Heart left ventricle (tissue), 13 donors: ENCODE data around the gene RNF5.

Source experiments
- POLR2A ChIP-seq, 2 donors: fragments of 450-650 bp; IDR thresholded peaks; one replicate each; pipeline ENCODE4 v1.6.1; 2017; ENCODE audit warnings: antibody characterized with exemption in 2 of 2, mild to moderate bottlenecking in 2 of 2, moderate library complexity in 2 of 2
- TF ChIP-seq, protein P1 (sequence below), 12 donors: fragments of 200-600 bp; sonication (generic) in 4 of 12; IDR thresholded peaks; one replicate each; pipeline versions ENCODE4 v1.5.0 to v1.8.0; 2018 to 2022; ENCODE audit warnings: antibody characterized with exemption in 12 of 12, mild to moderate bottlenecking in 5 of 12
- donor health status: ischemic (EF 13 %, LVEDD 7.1; RV severe dilation, severe dysfunction).
- donor health status: DM: no; HTN: yes; CAD: no.
- donor health status: DM: no; HTN: no; CAD: no.
- donor health status: ischemic (EF 25% LVEDD 6.9; RV normal size, moderate dysfunction).
- donor health status: ischemic (EF 25% LVEDD 5.7; RV mildly dilated, moderate dysfunction).
- donor health status: ischemic (EF 35%, LVEDD 5.7; RV mildly dilated, moderate dysfunction).
- donor health status: nonischemic (EF 11% LVEDD 7.7; RV severe dilation, severe dysfunction).
- donor health status: DM: yes; HTN: yes; CAD: no.
- donor health status: PGD.
- donor health status: ischemic (EF 29% LVEDD 5.4; RV normal size, mild dysfunction).
- donor health status: nonischemic (EF 23%, LVEDD 6.1; RV moderate dilation, normal function).

DNA sequence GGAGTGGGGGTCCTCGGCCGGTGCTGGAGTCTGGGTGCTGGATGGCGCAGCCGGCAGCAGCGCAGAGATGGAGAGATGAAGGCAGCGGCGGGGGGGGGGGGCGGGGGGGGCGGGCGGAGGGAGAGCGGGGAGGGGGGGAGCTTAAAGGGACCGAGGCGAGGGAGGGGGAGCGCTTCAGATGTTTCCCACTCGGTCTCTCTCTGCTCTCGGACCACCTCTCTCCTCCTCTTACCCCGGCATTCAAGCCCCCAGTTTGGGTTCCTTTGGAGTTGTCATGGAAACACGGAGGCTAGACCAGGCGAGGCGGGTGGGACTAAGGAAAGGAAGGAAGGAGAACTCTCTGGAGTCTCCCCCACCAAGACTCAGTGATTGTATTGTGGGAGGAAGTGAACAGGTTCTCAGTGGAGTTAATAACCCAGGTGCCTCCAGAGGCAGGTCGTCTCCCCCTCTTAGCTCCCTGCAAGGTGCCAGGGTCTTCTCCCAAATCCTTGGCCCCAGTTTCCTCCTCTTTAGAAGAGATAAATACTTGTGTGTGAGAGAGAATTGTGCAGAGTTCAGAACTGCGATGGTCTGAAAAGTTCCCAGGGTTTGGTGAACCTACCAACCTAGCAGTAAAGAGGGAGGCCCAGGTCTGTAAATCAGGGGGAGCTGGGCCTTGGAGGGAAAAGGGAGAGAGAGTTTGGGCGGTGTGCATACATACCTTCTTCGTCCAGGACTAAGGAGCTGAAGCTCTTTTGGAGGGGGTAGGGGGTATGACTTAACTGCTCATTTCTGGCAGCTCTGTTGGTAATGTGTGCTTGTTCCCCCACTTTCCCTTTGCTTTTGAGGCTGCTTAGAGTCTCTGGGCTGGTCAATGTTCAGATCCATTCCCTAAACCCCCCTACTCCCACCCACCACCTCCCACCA is 26.1 kb upstream of the RNF5 start, which contains the start of gene PRRT1:
- TF ChIP-seq, protein P1, sequence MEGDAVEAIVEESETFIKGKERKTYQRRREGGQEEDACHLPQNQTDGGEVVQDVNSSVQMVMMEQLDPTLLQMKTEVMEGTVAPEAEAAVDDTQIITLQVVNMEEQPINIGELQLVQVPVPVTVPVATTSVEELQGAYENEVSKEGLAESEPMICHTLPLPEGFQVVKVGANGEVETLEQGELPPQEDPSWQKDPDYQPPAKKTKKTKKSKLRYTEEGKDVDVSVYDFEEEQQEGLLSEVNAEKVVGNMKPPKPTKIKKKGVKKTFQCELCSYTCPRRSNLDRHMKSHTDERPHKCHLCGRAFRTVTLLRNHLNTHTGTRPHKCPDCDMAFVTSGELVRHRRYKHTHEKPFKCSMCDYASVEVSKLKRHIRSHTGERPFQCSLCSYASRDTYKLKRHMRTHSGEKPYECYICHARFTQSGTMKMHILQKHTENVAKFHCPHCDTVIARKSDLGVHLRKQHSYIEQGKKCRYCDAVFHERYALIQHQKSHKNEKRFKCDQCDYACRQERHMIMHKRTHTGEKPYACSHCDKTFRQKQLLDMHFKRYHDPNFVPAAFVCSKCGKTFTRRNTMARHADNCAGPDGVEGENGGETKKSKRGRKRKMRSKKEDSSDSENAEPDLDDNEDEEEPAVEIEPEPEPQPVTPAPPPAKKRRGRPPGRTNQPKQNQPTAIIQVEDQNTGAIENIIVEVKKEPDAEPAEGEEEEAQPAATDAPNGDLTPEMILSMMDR (IDR thresholded peaks at IDR 0.05): no peak
- TF ChIP-seq POLR2A (IDR thresholded peaks at IDR 0.05): no peak
